Kidney epithelial cell (primary cell): ENCODE data around the gene SLC35F3. TPM values are rescaled to one million over a fixed set of nuclear protein-coding genes. Genes with fewer than 3 reads are reported as not detected.
A peak's percentile ranks its signal among the peaks of the same experiment; 100 is the strongest.

Experiments used
- DNase-seq: peaks from one replicate; pipeline ENCODE4 v3.0.0-alpha.2; 2010; ENCODE audit warnings: low read depth
- H3K27me3 ChIP-seq: 2 replicates; pipeline ENCODE4 v1.6.0; 2011; ENCODE audit warnings: low read length; ENCODE audit not compliant: control insufficient read depth, insufficient read depth
- H3K36me3 ChIP-seq: 2 replicates; pipeline ENCODE4 v1.5.1; 2011; ENCODE audit warnings: low read length; ENCODE audit not compliant: control insufficient read depth, insufficient read depth
- H3K4me3 ChIP-seq: 2 replicates; pipeline ENCODE4 v1.5.1; 2011; ENCODE audit warnings: low read depth, mild to moderate bottlenecking, control low read depth, low read length
- CTCF ChIP-seq: IDR thresholded peaks from 2 replicates; pipeline ENCODE4 v1.5.1; 2011; ENCODE audit warnings: mild to moderate bottlenecking, moderate library complexity, low read length, control low read depth, inconsistent platforms; ENCODE audit not compliant: insufficient read depth, poor library complexity, severe bottlenecking
- total RNA-seq: library from RNA; depleted of rRNA; stranded (reverse); fragments of >200 nt; gene quantifications from 2 replicates; pipeline ENCODE4 v1.2.3, GENCODE V29; 2015

SLC35F3 gene
- total RNA-seq, 1 donor from 2014 or later = 1.1 TPM

DNA sequence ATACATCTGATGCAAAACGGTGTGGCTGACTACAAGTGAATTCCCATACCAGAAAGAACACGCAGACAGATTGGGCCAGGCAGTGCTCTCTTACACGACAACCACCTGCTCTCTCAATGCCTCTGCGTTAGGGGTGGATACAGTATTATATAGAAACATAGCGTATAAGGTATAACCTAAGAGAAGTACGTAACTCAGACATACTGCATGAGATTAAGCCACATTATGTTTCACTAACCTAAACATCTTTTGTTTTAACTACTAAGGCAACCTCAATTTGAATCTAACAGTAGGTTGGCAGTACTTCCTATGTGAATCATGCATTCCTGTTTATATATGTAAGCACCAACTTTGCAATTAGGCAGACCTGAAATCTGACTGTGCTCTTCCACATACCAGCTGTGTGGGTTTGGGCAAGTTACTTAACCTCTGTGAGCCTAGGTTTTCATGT is 410.6 kb downstream of the SLC35F3 start:
- peak; percentile 38 for DNase-seq
- Histone ChIP-seq H3K36me3 (no peaks in the 10 kb centered on the region), H3K27me3 (no peaks in the 10 kb centered on the region), H3K4me3 (no peak overlapping the region)
- TF ChIP-seq CTCF = no peak

DNA sequence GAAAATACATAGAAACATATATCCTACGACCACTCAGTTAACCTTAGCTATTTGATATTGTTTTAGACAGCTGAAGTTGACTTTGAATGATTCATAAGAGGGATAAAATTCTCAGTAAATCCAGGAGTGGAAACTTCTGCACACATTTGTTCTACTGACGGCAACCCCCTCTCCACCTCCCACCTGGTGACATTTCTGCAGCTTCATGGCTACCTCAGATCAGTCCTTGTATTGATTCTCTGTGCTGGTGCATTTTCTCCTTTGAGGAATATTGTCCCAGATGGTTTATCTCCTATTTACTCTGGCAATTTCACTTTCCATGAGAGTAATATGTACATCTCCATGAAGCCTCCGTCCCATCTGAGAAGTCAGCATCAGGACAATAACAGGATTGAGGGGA is 411.1 kb downstream of the SLC35F3 start:
- Histone ChIP-seq H3K36me3 (no peaks in the 10 kb centered on the region), H3K4me3 (no peak overlapping the region), H3K27me3 (no peaks in the 10 kb centered on the region)
- no peak for TF ChIP-seq CTCF
- no peak for DNase-seq

DNA sequence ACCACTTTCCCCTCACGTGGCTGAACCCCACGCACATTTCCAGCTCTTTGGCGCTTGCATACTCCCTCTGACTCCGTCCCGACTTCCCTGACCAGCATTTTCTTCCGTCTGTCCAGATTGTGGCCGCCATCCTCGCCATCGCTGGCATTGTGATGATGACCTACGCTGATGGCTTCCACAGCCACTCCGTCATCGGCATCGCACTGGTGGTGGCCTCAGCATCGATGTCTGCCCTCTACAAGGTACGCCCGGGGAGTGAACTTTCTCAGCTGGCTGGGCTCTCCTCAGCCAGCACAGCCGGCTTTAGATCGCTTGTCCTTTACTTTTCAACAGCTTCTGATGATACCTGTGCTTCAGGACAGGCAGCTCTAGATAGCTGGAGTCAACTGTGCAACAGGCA is 412.0 kb downstream of the SLC35F3 start:
- no peak for TF ChIP-seq CTCF
- no peak overlapping the region for H3K4me3 ChIP-seq
- no peaks in the 10 kb centered on the region for H3K36me3 ChIP-seq
- H3K27me3 ChIP-seq = no peaks in the 10 kb centered on the region
- no peak for DNase-seq

GRCh38 chr1:234316937-234317336 is 412.5 kb downstream of the SLC35F3 start:
- Histone ChIP-seq H3K36me3 (no peaks in the 10 kb centered on the region), H3K4me3 (no peak overlapping the region), H3K27me3 (no peaks in the 10 kb centered on the region)
- TF ChIP-seq CTCF = no peak
- no peak for DNase-seq

DNA sequence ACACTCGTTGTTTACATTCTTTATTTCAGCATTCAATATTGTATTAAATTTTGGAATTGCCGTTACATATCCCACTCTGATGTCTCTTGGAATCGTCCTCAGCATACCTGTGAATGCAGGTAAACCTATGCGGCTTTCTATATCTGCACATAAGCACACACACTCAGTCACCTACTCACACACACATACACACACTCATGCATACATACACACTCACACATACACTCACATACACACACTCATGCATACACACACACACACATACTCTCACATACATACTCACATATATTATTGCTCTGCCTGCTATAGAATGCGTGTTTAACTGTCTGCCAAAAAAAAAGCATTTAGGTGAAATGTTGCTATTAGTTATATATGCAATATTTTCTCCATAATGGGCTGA is 415.6 kb downstream of the SLC35F3 start:
- no peak for TF ChIP-seq CTCF
- Histone ChIP-seq H3K27me3 (peaks cover 2% of the 10 kb centered on the region), H3K36me3 (no peaks in the 10 kb centered on the region), H3K4me3 (no peak overlapping the region)
- DNase-seq = no peak

- peaks cover 2% of the 10 kb centered on the region for H3K27me3 ChIP-seq
- DNase-seq = no peak
- no peaks in the 10 kb centered on the region for H3K36me3 ChIP-seq
- H3K4me3 ChIP-seq = no peak overlapping the region
- no peak for TF ChIP-seq CTCF
Measured at GRCh38 chr1:234320549-234320948, 416.1 kb downstream of the SLC35F3 start.
